HepG2 (cell line): ENCODE data around the gene PRKCZ.

ENCODE experiments used
- CREM ChIP-seq, 2 experiments: sonication (generic) in 1 of 2; formaldehyde crosslinking in 1 of 2; IDR thresholded peaks; 2 replicates each; pipeline versions ENCODE4 v1.4.0 to v1.6.1; 2016 to 2020; ENCODE audit warnings: antibody characterized with exemption in 1 of 2, mild to moderate bottlenecking in 1 of 2, missing genetic modification reagents in 1 of 2
- CTCF ChIP-seq: sonication (generic); formaldehyde crosslinking; IDR thresholded peaks from 2 replicates; pipeline ENCODE4 v1.5.0; 2020; ENCODE audit warnings: mild to moderate bottlenecking, missing genetic modification reagents, moderate library complexity
- HIVEP1 ChIP-seq: sonication (generic); formaldehyde crosslinking; IDR thresholded peaks from 2 replicates; pipeline ENCODE4 v1.4.0; 2020; ENCODE audit warnings: mild to moderate bottlenecking, missing genetic modification reagents
- MAFG ChIP-seq: sonication (generic); formaldehyde crosslinking; IDR thresholded peaks from 2 replicates; pipeline ENCODE4 v1.5.1; 2020; ENCODE audit warnings: mild to moderate bottlenecking, missing genetic modification reagents
- TF ChIP-seq, protein P1 (sequence below): sonication (generic); formaldehyde crosslinking; IDR thresholded peaks from 2 replicates; pipeline ENCODE4 v1.8.0; 2022; ENCODE audit warnings: mild to moderate bottlenecking, missing genetic modification reagents

- TF ChIP-seq, protein P1, sequence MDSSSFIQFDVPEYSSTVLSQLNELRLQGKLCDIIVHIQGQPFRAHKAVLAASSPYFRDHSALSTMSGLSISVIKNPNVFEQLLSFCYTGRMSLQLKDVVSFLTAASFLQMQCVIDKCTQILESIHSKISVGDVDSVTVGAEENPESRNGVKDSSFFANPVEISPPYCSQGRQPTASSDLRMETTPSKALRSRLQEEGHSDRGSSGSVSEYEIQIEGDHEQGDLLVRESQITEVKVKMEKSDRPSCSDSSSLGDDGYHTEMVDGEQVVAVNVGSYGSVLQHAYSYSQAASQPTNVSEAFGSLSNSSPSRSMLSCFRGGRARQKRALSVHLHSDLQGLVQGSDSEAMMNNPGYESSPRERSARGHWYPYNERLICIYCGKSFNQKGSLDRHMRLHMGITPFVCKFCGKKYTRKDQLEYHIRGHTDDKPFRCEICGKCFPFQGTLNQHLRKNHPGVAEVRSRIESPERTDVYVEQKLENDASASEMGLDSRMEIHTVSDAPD = no peak
- no peak for TF ChIP-seq HIVEP1 (CRISPR knock-in tag)
- TF ChIP-seq CTCF = no peak
- no peak for TF ChIP-seq CREM (IDR thresholded peaks at IDR 0.05)
- TF ChIP-seq CREM (CRISPR knock-in tag; IDR thresholded peaks at IDR 0.05) = no peak
- no peak for TF ChIP-seq MAFG (CRISPR knock-in tag)
Measured at GRCh38 chr1:2180297-2181245, 130.4 kb downstream of the PRKCZ start.
